ENCODE measurements around the gene EXOC3.
"Not testable (repeated sequence)": the region's sequence is repeated elsewhere in the genome, so short reads cannot be mapped to it uniquely, and the experiment has no call there.

EXOC3 gene

DNA sequence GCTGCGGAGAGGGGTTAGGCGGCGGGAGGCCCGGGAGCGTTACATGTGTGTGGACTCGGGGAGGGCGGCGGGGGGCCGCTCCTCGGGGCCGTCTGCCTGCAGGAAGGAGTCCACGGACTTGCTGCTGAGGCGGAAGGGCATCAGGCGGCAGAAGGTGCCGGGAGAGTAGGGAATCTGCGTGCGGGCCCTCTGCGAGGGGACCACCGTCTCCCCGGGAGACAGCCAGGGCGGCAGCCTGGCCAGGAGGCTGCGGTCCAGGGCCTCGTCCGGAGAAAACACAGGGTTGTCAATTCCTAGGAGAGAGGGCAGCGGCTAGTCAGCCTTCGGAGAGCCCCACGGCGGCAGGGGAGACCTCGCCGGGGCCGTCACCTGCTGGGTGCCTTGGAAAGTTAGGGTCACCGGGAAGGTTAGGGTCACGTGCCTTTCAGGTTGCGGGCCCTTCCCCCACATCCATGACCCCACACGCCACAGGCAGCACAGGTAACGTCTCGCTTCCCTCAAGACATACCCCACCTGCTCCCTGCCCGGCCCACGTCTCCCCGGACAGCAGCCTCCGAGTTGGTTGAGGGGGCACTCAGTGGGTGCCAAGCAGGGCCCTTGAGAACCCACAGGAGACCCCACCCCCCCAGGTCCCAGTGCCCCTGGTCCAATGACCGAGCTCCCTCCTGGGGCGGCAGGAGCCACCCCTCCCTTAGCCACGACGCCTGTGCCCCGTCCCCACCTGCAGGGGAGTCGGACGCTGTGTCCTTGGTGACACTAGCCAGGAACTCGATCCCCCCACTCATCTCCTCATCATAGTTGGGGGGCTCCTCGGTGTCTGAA, 32.1 kb downstream of the EXOC3 start:
- no peak for DNase-seq

DNA sequence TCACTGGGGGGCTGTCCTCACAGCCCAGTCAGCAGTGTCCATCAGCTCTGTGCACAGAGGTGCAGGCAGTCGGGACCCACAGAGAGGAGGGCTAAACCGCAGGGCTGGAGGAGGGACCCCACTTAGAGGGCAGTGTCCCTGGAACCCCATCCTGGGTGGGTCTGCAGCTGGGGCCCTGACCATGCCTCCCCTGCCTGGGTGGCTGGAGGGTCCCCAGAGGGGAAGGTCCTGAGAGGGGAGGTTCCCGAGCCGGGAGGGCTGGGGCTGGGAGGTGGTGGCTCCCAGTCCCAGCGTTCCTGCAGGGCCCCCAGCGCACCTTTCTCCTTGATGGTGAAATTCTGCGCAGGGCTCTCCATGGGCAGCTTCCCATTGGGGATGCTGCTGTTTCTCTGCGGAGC, 32.7 kb downstream of the EXOC3 start:
- DNase-seq: no peak

DNA sequence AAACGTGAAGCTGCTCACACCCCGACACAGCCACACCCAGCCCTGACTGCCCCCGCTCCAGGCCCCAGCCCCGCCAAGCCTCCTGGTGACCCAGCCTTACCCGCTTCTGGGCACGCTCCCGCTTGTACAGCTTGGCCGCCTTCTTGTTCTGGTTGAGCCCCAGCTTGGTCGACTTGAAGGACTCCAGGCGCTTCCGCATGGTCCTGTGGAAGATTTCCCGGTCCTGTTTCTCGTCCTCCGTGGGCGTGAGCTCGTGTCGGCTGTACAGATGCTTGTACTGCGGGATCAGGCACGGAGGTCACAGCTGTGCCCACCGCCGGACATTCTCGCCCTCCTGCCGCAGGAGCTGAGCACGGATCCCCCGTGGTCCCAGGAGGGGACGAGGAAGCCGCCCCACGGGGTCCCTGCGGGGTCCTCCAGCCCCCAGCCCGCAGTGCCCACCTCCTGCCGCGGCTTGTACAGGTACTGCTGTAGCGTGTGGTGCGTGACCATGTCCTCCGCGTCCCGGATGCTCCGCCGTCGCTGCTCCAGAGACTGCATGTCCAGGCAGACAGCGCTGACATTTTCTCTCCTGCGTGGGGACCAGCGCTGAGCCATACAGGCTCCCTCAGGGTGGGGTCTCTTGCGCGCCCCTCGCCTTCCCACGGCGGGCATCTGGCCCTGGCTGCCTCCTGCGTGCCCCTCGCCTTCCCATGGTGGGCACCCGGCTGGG, 33.3 kb downstream of the EXOC3 start:
- no peak for DNase-seq

DNA sequence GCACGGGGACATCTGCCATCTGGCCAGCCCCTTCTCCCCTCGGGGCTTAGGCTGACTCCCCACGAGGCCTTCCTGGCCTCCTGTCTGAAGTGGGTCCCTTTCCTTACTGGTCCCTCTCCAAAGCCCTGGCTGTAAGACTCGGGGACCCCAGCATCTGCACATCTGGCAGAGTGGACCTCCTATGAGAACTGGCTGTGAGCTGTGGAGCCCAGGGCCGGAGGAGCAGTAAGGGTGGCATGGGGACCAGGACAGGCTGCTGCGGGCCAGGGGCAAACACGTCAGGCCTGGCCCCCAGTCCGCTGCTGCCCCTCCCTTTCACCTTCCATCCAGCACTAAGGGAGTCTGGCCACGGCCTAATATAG, 33.8 kb downstream of the EXOC3 start:
- DNase-seq: no peak

DNA sequence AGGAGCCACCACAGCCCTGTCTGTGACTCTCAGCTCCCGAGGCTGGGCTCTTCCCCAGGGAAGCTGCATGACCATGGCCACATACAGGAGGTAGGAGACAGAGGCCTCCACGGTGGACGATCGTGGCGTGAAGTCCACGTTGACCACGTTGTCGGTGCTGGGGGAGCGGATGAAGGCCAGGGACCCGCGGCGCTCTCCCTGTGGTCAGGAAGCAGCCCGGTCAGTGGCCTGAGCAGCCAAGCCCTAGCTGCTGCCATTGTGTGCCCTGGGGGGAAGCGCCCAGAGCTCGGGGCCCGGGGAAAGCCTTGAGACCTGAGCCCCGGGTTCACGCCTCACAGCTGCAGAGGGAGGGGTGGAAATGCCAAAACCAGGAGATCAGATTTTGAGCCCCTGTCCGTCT, 34.3 kb downstream of the EXOC3 start:
- DNase-seq: no peak

DNA sequence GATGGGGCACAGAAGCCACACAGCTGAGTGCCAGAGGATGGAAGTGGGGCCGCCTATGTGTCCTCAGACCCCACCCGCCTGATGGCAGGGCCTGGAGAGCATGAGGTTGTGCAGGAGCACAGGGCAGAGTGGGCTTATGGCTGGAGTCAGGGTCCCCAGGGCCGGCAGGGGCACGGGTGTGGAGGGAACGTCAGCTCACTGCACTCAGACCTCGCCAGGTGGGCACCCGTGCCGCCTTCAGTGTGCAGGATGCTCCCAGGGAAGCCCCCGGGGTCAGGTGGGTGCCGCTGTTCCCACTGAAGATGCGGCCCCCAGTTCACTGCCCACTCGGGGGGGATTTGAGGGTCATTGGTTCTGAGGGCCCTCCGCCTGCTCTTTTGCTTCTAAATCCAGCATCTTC, 34.9 kb downstream of the EXOC3 start:
- DNase-seq: no peak

DNA sequence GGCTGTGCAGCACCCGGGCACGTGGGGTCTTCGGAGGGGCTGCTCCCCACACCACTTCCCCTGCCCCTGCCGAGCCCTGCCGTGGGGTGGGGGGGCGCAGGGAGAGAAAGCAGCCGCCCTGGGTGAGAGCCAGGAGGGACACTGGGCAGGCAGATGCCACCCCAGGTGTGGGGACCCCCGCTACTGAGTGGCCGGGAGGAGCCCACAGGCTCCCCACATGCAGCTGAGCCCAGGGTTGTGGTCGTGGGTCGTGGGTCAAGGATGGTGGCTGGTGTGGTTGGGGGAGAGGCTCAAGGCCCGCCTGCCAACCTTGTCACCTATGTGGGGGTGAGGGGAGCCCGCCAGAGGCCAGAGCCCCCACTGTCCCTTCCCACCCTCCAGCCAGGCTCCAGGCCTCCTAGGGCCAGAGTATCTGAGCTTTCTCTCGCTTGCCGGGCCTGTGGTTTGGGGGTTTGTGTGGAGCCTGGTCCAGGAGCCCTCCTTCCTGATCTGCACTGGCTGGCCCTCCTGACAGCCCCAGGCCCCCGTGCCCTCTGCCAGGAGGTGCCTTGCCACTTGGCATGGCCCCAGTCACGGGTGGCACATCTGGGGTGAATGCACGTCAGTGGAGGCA, 35.5 kb downstream of the EXOC3 start:
- DNase-seq: no peak

DNA sequence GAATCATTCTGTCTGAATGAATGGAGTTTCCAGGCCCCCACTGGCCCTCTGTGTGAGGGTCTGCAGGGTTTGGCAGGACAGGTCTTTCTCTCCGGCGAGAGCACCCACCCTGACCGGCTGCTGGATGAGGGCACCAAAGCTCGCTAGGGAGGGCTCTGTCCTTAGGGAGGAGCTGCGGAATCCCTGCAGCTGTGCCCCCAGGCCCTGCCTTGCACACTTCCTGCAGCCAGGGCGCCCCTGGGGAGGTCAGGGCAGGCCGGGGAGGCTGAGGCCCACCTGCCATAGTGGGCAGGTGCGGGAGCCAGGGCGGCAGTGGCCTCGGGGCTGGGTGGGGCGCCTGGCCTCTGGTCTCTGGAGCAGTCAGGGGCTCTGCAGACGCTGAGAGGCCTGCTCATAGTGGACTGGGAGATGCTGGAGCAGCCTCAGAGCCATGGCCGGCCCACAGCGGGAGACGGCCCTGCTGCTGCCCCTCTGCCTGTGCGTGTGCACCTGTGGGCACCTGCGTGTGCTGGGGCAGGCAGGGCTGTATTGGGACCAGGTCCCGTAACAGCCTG, 36.1 kb downstream of the EXOC3 start:
- no peak for DNase-seq

DNA sequence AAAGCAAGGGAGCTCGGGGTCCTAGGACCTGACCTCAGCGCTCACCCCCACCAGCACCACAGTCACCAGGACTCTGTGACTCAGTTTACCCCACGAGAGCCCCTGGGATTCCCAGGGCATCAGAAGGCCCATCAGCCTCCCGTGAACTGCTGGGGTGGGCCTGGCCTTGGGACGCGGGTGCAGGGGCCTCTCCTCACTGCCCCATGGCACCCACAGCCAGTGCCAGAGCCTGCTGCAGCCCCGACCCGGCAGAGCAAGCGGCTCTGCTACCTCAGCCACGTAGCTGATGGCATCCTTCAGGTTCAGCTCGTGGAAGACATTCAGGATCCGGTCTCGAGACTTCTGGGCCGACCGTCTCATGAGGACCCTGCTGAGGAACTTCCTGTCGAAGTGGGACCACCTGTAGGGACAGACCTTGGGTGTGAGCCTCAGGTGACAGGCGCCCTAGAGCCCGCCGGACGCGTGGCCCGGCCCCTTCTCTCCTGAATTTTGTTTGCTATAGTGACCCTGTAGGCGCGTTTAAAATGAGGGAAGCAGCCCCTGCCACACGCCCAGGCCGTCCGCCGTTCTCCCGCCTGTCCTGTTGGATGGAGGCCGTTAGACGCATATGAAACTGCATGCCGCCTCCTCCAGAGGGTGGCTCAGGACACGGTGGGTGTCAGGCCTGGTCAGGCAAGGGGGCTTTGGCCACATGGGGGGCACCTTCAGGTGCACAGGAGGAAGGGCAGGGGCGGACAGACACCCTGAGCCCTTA, 36.8 kb downstream of the EXOC3 start:
- DNase-seq: no peak

DNA sequence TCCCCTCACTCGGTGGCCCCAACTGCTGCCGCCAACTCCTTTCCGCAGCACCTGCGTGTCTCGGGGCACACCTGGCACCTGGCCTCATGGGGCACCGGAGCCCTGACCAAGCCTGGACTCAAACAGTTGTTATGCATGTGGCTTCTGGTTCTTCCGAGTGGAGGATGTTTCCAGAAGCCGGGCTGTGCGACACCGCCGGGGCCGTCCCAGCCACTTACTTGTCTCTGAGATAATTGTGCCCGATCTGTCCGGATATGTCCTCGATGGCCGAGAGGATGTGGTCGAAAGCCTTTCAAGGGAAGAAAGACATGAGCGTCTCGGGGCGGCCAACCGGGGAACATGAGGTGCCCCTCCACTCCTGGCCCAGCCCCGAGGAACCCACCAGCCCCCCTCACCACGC, 38.4 kb downstream of the EXOC3 start:
- no peak for DNase-seq

DNA sequence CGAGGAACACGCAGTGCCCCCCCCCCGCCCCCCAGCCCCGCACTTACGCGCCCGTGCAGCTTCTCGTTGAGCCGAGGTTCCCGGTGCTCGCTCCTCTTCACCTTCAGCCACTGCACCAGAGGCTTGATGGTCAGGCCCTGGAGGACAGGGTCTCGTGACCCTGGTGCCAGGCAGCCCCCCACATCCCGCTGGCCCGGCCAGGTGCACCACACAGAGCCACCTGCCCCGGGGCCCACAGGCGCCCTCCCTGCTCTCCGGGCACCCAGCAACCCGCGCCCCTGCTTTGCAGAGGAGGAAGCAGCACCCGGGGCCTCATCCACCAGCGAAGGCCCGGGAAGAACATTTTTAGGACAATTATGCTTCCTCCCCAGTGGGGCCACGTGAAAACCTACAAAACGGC, 39.0 kb downstream of the EXOC3 start:
- DNase-seq: no peak

DNA sequence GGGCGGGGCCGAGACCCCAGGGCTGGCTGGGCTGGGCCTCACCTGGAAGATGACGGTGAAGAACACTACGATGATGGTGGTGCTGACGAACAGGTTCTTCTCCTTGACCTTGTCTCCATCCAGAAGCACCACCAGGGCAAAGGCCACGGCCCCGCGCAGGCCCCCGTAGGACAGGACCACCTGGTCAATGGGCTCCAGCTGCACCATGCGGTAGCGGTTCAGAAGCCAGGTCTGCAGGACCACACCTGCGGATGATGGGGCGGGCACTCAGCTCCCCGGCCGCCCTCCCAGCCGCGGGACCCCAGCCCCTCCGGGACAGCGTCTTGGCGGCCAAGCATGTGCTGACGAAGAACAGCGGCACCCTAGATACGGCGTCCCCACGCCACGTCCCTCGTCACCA, 39.5 kb downstream of the EXOC3 start:
- no peak for DNase-seq

DNA sequence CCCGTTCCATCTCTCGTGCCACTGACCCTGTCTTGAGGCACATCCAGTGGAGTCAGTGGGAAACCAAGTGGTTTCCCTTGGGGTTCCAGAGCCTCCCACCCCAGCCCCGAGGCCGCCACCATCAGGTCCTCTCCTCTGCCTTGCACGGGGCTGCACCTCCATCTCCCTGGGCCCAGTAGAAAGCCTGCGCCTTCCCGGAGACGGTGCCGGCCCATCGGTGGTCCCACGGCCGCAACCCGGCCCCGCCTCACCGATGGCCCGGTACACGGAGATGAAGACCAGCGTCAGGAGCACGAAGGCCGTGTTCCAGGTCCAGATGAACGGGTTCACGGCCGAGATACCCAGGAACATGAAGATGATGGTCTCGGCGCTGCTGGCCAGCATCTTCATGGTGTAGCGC, 40.0 kb downstream of the EXOC3 start:
- no peak for DNase-seq

DNA sequence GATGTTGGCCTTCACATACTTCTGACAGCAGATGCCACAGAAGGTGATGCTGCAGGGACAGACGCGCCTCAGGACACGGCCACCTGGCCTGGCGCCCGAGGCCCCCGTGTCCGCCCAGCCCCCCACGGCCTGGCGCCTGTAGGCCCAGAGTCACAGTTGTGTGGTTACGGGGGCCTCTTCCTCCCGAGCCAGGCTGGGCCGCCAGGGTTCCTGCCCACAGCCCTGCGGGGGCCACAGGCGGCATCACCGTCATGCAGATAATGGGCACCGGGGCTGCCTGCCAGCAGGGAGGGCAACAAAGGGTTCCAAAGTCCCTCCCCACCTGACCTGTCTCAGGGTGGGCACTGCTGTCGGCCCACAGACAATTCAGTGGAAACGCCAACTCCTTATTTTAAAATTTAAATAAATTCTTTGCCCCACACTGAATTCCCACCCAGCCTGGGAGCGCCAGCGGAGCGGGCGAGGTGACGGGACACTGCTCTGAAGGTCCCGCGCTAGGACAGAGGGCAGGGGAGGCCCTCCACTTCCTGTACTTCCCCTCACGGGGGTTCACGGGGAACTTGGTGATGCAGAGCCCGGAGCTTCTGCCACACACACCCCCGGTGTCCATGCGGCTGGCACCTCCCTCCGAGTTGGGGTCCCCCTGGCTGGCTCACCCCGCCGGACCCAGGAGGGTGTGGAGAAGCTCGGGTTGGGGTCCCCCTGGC, 40.6 kb downstream of the EXOC3 start:
- no peak for DNase-seq

DNA sequence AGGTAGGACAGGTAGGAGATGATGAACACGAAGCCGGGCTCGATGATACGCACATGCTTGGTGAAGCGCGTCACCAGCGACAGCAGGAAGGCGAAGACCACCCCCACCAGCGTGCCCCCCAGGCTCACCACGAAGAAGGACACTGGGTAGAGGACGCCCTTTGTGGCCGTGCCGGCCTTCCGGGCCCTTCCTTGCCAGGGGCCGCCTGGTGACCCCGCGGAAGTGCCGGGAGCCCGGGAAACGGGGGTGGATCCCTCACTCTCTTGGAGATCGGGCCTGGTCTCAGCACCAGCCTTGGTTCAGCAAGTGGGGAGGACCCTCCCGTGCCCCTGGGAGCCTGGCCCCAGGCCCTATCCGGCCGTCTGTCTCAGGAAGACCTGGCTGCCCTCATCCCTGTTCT, 41.6 kb downstream of the EXOC3 start:
- no peak for DNase-seq

DNA sequence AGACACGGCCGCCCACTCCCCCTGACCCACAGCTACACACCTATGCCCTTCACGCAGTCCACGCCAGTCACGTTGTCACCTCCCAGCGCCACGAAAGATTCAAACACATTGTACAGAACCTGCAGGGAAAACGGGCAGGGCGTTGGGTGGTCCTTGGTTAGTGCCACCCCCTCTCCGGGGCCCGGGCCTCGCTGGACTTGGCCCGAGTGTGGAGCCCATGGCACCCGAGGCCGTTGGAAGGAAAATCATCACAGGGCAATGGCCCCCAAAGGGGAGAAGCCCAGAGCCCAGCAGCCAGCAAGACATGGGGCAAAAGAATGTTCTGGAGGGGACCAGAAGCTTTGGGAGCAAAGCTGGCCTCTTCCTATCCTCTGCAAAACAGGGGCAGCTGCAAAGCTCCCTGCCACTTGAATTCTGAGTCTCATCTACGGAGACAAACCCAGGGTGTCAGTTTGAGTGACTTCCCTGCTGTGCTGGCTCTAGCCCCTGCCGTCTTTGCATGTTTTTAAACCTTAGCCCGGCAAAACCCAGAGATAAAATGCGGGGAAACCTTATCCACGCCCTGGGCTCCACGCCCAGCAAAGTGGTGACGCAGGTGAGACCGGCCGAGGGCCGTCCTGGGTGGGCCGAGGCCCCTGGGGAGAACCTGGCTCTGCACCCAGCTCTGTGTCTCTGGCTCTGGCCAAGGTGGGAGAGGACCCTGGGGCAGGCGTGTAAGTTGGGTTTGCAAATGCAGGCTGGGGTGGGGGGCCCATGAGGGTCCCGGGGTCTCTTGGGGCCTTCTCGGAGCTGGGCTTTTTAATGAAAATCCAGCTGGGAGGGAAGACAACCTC, 42.4 kb downstream of the EXOC3 start:
- no peak for DNase-seq

DNA sequence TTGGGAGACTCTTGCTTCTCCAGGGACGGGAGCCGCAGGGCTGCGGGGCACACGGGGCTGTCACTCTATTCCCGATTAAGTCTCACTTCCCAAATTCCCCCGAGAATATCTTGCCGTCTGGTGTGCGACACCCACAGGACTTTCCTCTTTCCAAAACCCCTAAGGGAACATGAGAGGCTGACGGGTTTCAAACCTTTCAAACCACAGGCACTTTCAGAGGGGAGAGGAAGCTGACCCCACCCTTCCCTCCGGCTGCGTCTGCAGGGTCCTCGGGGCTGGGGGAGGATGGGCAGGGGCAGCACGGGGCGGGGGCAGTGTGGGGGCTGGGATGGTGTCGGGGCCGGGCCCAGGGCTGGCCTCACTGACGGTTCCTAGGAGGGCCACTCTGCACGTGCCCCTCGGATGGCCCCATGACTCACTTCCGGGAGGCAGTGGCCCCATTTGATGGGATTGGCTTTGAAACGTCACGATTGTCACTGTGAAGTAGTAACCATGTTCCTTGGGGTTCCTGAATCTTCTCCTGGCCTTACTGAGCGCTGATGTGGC, 43.0 kb downstream of the EXOC3 start:
- DNase-seq: no peak

DNA sequence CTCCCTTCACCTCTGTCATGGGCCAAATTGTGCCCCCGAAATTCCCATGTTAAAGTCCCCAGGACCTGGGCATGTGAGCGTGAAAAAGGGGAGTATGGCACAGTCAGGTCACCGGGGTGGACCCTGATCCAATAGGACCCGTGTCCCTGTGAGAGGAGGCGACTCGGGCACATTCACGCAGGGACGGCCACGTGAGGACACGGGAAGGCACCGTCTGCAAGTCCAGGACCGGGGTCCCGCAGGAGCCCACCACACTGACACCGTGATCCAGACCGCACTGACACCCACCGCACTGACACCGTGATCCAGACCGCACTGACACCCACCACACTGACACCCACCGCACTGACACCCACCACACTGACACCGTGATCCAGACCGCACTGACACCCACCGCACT, 43.6 kb downstream of the EXOC3 start:
- not testable (repeated sequence) for DNase-seq

DNA sequence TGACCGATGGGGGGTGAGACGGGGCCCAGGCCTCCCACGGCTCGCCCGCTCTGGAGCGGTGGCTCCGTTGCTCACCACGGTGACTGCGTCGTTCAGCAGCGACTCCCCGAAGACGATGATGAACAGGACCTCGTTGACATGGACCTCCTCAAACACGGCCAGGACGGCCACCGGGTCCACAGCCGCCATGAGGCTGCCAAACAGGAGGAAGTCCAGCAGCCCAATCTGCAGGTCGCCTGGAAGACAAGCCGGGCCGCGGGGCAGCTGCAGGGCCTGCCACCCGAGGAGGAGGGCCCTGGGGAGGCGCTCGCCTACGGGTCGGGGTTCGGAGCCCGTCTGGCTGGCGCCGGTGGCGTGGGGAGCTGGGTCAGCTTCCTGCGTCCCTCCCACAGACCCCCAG, 45.3 kb downstream of the EXOC3 start:
- DNase-seq: no peak

DNA sequence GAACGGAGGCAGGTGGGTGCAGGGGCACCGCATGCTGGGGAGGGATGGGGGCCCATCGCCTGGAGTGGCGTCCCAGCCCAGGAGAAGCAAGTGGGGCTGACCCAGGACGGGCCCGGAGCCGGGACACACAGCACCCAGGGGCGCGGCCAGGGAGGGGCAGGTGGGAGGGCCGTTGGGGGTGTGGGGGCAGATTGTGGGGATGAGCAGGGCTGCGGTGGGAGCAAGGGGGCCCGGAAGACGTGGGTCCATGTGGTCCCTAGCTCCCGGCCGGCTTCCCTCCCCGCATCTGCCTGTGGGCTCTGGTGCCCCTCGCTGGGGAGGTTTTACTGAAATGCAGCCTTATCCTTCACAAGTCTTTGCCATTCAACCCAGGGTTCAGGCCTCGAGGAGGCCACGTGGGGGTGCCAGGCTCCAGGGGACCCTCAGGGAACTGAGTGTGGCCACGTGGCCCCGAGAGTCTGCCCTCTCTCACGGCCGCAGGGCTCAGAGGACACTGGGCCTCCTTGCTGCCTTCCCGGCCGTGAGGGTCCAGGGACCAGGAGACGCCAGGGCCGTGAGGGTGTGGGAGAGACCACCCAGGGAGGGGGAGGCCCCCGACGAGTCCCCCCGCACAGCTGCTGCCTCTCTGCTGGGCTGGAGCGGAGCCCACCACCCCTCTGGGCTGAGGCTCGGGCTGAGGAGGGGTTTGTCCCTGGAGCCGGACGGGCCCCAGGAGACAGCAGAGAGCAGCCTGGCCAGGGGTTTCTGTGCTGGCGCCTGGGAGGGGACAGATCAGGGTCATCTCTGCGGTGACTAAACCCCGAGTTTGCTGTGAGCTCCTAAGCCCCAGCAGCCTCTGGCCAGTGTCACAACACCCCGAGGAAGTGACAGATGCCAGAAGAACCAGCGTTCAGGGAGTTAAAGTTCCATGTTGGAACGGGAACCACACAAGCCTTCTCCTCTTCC, 46.0 kb downstream of the EXOC3 start:
- no peak for DNase-seq

Measured in activated CD4-positive, CD25-positive, alpha-beta regulatory T cell (primary cell).